ENCODE measurements around the gene CETN1. TPM values are rescaled to one million over a fixed set of nuclear protein-coding genes. Genes with fewer than 3 reads are reported as not detected.

Gene CETN1
- not detected for polyA plus RNA-seq (ENCODE audit: insufficient read length in 3 of 3)

GRCh38 chr18:580154-580553 is at the start of gene CETN1:
TSS of gene CETN1 (plus strand) at chr18:580380. CDS start at chr18:580409, 29 bp downstream.
- no peak for DNase-seq (ENCODE audit: low read depth in 3 of 3, low spot score in 2 of 3)

GRCh38 chr18:532018-532417 is 48.2 kb upstream of the CETN1 start:
- DNase-seq (ENCODE audit: low read depth in 3 of 3, low spot score in 2 of 3) = no peak

- DNase-seq (ENCODE audit: low read depth in 3 of 3, low spot score in 2 of 3) = no peak
Observed at GRCh38 chr18:532632-533031, 47.5 kb upstream of the CETN1 start.

GRCh38 chr18:533995-534601 is 46.1 kb upstream of the CETN1 start:
- no peak for DNase-seq (ENCODE audit: low read depth in 3 of 3, low spot score in 2 of 3)

- DNase-seq (ENCODE audit: low read depth in 3 of 3, low spot score in 2 of 3) = no peak
Observed at GRCh38 chr18:543447-544078, 36.6 kb upstream of the CETN1 start.

GRCh38 chr18:549967-550366 is 30.2 kb upstream of the CETN1 start:
- DNase-seq (ENCODE audit: low read depth in 3 of 3, low spot score in 2 of 3) = no peak

- no peak for DNase-seq (ENCODE audit: low read depth in 3 of 3, low spot score in 2 of 3)
Observed at GRCh38 chr18:551404-552061, 28.6 kb upstream of the CETN1 start.

- DNase-seq (ENCODE audit: low read depth in 3 of 3, low spot score in 2 of 3) = no peak
Observed at GRCh38 chr18:555705-556457, 24.3 kb upstream of the CETN1 start.

- no peak for DNase-seq (ENCODE audit: low read depth in 3 of 3, low spot score in 2 of 3)
Observed at GRCh38 chr18:564708-565561, 15.2 kb upstream of the CETN1 start.

GRCh38 chr18:565562-566061 is 14.6 kb upstream of the CETN1 start:
- DNase-seq (ENCODE audit: low read depth in 3 of 3, low spot score in 2 of 3) = no peak

- no peak for DNase-seq (ENCODE audit: low read depth in 3 of 3, low spot score in 2 of 3)
Observed at GRCh38 chr18:567122-567521, 13.1 kb upstream of the CETN1 start.

- DNase-seq (ENCODE audit: low read depth in 3 of 3, low spot score in 2 of 3) = no peak
Observed at GRCh38 chr18:568731-569130, 11.4 kb upstream of the CETN1 start.

GRCh38 chr18:570256-570655 is 9.9 kb upstream of the CETN1 start:
- DNase-seq (ENCODE audit: low read depth in 3 of 3, low spot score in 2 of 3) = no peak

GRCh38 chr18:570697-571096 is 9.5 kb upstream of the CETN1 start:
- DNase-seq (ENCODE audit: low read depth in 3 of 3, low spot score in 2 of 3) = no peak

GRCh38 chr18:572091-572830 is 7.9 kb upstream of the CETN1 start:
- no peak for DNase-seq (ENCODE audit: low read depth in 3 of 3, low spot score in 2 of 3)

- DNase-seq (ENCODE audit: low read depth in 3 of 3, low spot score in 2 of 3) = no peak
Observed at GRCh38 chr18:572831-573289, 7.3 kb upstream of the CETN1 start.

GRCh38 chr18:573385-573784 is 6.8 kb upstream of the CETN1 start:
- no peak for DNase-seq (ENCODE audit: low read depth in 3 of 3, low spot score in 2 of 3)

- no peak for DNase-seq (ENCODE audit: low read depth in 3 of 3, low spot score in 2 of 3)
Observed at GRCh38 chr18:574149-574860, 5.9 kb upstream of the CETN1 start.

All from right renal cortex interstitium (tissue), 3 donors.